ENCODE measurements around the gene PAX9. TPM values are rescaled to one million over a fixed set of nuclear protein-coding genes. Genes with fewer than 3 reads are reported as not detected.

PAX9 gene
- total and polyA plus RNA-seq, 2 of the 13 experiments (the other 11 are each of a cell fraction or from before 2014, with no cell fraction given): 0.03 TPM; not detected in 1

- no peak overlapping the region for H3K9ac ChIP-seq (ENCODE audit: insufficient read depth, low read depth, low read length)
- ChIA-PET POLR2A (no interaction called here), CTCF (ENCODE audit: low intra/inter-chr PET ratio, low total read pairs) (no interaction called here)
- peak; percentile 49; the same call in 1 of the 2 replicates for TF ChIP-seq MAFF (IDR thresholded peaks at IDR 0.05; ENCODE audit: low read depth, low read length)
- TF ChIP-seq EZH2 (conservative IDR thresholded peaks at IDR 0.05; ENCODE audit: low read depth, low read length): peak; percentile 22; the same call in 1 of the 2 replicates
- no peak for TF ChIP-seq ETS1 (CRISPR knock-in tag; IDR thresholded peaks at IDR 0.05)
- peak; percentile 74 to 75 for TF ChIP-seq MAFK (conservative IDR thresholded peaks at IDR 0.05 in 1 of 2, IDR thresholded peaks at IDR 0.05 in 1 of 2; ENCODE audit: low read length in 2 of 2)
- WGBS (ENCODE audit: low lambda C conversion rate): 9% methylated on average over 9 of the region's 9 CpGs
- FAIRE-seq (no peak), ATAC-seq (no peak), DNase-seq (ENCODE audit: low spot score) (no peak)
- BruUV-seq (replicated peaks): no TSS peak
- H3K4me3 ChIP-seq (replicated peaks in 1 of 3; ENCODE audit: insufficient read depth in 1 of 3, low read depth in 2 of 3, low read length in 3 of 3): no peak overlapping the region
- H3K27ac ChIP-seq (ENCODE audit: extremely low read length, insufficient read depth, low read length): no peak overlapping the region
- H3K4me2 ChIP-seq (ENCODE audit: low read depth, low read length): no peak overlapping the region
- no peak overlapping the region for H2AFZ ChIP-seq (ENCODE audit: low read length)
- no peaks in the 10 kb centered on the region; the same call in 1 of the 2 replicates for H4K20me1 ChIP-seq (ENCODE audit: insufficient read depth, low read length)
- H3K4me1 ChIP-seq (ENCODE audit: insufficient read depth, low read length): no peaks in the 10 kb centered on the region
- in situ Hi-C loops (cut with HindIII; ENCODE audit: extremely low pct_ligation_motif_present, low pct_unique_long_range_greater_than_20kb): no loop called here
- H3K9me3 ChIP-seq (ENCODE audit: low read length): no peaks in the 10 kb centered on the region
- peaks cover 25 to 65% of the 10 kb centered on the region in 2 experiments for H3K27me3 ChIP-seq (ENCODE audit: control insufficient read depth in 1 of 2, insufficient read depth in 2 of 2, low read length in 2 of 2)
- no peaks in the 10 kb centered on the region for H3K79me2 ChIP-seq (ENCODE audit: insufficient read depth, low read length)
- intact Hi-C loops (cut with micrococcal nuclease; ENCODE audit: unreplicated experiment): no loop called here
- H3K36me3 ChIP-seq (replicated peaks in 1 of 2; ENCODE audit: control insufficient read depth in 1 of 2, insufficient read depth in 2 of 2, low read length in 2 of 2): no peaks in the 10 kb centered on the region
Measured at GRCh38 chr14:36664322-36665193, 2.9 kb downstream of the PAX9 start.

GRCh38 chr14:36665887-36666415 lies 4.3 kb downstream of the PAX9 start:
- TF ChIP-seq LCORL (IDR thresholded peaks at IDR 0.05) (no peak), LCORL (CRISPR knock-in tag; IDR thresholded peaks at IDR 0.05) (no peak), ZNF788 (CRISPR knock-in tag; IDR thresholded peaks at IDR 0.05; ENCODE audit: borderline replicate concordance) (0 out of 2 replicates have a peak, but pooled peaks have one; percentile 46)
- H3K9ac ChIP-seq (ENCODE audit: insufficient read depth, low read depth, low read length): no peak overlapping the region
- no peak for DNase-seq (ENCODE audit: low spot score)
- no peaks in the 10 kb centered on the region for H3K4me1 ChIP-seq (ENCODE audit: insufficient read depth, low read length)
- FAIRE-seq: no peak
- no peaks in the 10 kb centered on the region for H4K20me1 ChIP-seq (ENCODE audit: insufficient read depth, low read length)
- intact Hi-C loops (cut with micrococcal nuclease; ENCODE audit: unreplicated experiment) (no loop called here), in situ Hi-C loops (cut with HindIII; ENCODE audit: extremely low pct_ligation_motif_present, low pct_unique_long_range_greater_than_20kb) (no loop called here)
- H3K79me2 ChIP-seq (ENCODE audit: insufficient read depth, low read length): no peaks in the 10 kb centered on the region
- peaks cover 17 to 51% of the 10 kb centered on the region in 2 experiments for H3K27me3 ChIP-seq (ENCODE audit: control insufficient read depth in 1 of 2, insufficient read depth in 2 of 2, low read length in 2 of 2)
- BruUV-seq (replicated peaks): no TSS peak
- H3K36me3 ChIP-seq (replicated peaks in 1 of 2; ENCODE audit: control insufficient read depth in 1 of 2, insufficient read depth in 2 of 2, low read length in 2 of 2): no peaks in the 10 kb centered on the region
- H2AFZ ChIP-seq (ENCODE audit: low read length): no peak overlapping the region
- H3K27ac ChIP-seq (ENCODE audit: extremely low read length, insufficient read depth, low read length): no peak overlapping the region
- H3K9me3 ChIP-seq (ENCODE audit: low read length): no peaks in the 10 kb centered on the region
- ChIA-PET POLR2A (no interaction called here), CTCF (ENCODE audit: low intra/inter-chr PET ratio, low total read pairs) (no interaction called here)
- WGBS (ENCODE audit: low lambda C conversion rate): 39% methylated on average over 18 of the region's 18 CpGs
- ATAC-seq: peak; percentile 5; the same call in 2 of the 3 replicates
- H3K4me3 ChIP-seq (replicated peaks in 1 of 3; ENCODE audit: insufficient read depth in 1 of 3, low read depth in 2 of 3, low read length in 3 of 3): no peak overlapping the region
- no peak overlapping the region for H3K4me2 ChIP-seq (ENCODE audit: low read depth, low read length)

Data from HepG2 (cell line).